ENCODE results near the gene UBE2K.

The UBE2K gene

GRCh38 chr4:39756159-39756558, 58.2 kb downstream of the UBE2K start:
- TF ChIP-seq CTCF (IDR thresholded peaks at IDR 0.05; ENCODE audit: low read depth, low read length), result no peak
- H3K4me3 ChIP-seq (ENCODE audit: low read depth, low read length), result no peak overlapping the region
- no peaks in the 10 kb centered on the region for H3K9me3 ChIP-seq
- no peak for DNase-seq
- peaks cover 49% of the 10 kb centered on the region for H3K36me3 ChIP-seq
- H3K27me3 ChIP-seq, result no peaks in the 10 kb centered on the region
- no peaks in the 10 kb centered on the region for H3K4me1 ChIP-seq

GRCh38 chr4:39758176-39758575, 60.2 kb downstream of the UBE2K start:
- TF ChIP-seq CTCF (IDR thresholded peaks at IDR 0.05; ENCODE audit: low read depth, low read length), result no peak
- Histone ChIP-seq H3K9me3 (no peaks in the 10 kb centered on the region), H3K4me1 (no peaks in the 10 kb centered on the region), H3K4me3 (ENCODE audit: low read depth, low read length) (no peak overlapping the region), H3K27me3 (no peaks in the 10 kb centered on the region), H3K36me3 (peaks cover 53% of the 10 kb centered on the region)
- no peak for DNase-seq

GRCh38 chr4:39759569-39759968, 61.6 kb downstream of the UBE2K start:
- TF ChIP-seq CTCF (IDR thresholded peaks at IDR 0.05; ENCODE audit: low read depth, low read length), result no peak
- Histone ChIP-seq H3K36me3 (peaks cover 56% of the 10 kb centered on the region), H3K9me3 (no peaks in the 10 kb centered on the region), H3K4me1 (no peaks in the 10 kb centered on the region), H3K4me3 (ENCODE audit: low read depth, low read length) (no peak overlapping the region), H3K27me3 (no peaks in the 10 kb centered on the region)
- DNase-seq, result no peak

- Histone ChIP-seq H3K4me1 (no peaks in the 10 kb centered on the region), H3K36me3 (peaks cover 57% of the 10 kb centered on the region), H3K9me3 (no peaks in the 10 kb centered on the region), H3K4me3 (ENCODE audit: low read depth, low read length) (no peak overlapping the region), H3K27me3 (no peaks in the 10 kb centered on the region)
- TF ChIP-seq CTCF (IDR thresholded peaks at IDR 0.05; ENCODE audit: low read depth, low read length), result no peak
- DNase-seq, result no peak
These were observed 63.2 kb downstream of the UBE2K start for GRCh38 chr4:39761005-39761667.

GRCh38 chr4:39763714-39764572, 66.0 kb downstream of the UBE2K start:
- Histone ChIP-seq H3K4me3 (ENCODE audit: low read depth, low read length) (no peak overlapping the region), H3K4me1 (no peaks in the 10 kb centered on the region), H3K27me3 (no peaks in the 10 kb centered on the region), H3K9me3 (no peaks in the 10 kb centered on the region), H3K36me3 (peaks cover 35% of the 10 kb centered on the region)
- no peak for DNase-seq
- no peak for TF ChIP-seq CTCF (IDR thresholded peaks at IDR 0.05; ENCODE audit: low read depth, low read length)

GRCh38 chr4:39770005-39770404, 72.1 kb downstream of the UBE2K start:
- Histone ChIP-seq H3K4me3 (ENCODE audit: low read depth, low read length) (no peak overlapping the region), H3K9me3 (no peaks in the 10 kb centered on the region), H3K36me3 (peaks cover 22% of the 10 kb centered on the region), H3K4me1 (no peaks in the 10 kb centered on the region), H3K27me3 (no peaks in the 10 kb centered on the region)
- no peak for TF ChIP-seq CTCF (IDR thresholded peaks at IDR 0.05; ENCODE audit: low read depth, low read length)
- no peak for DNase-seq
